ENCODE measurements around the gene IPO4.
A peak's percentile ranks its signal among the peaks of the same experiment; 100 is the strongest.

IPO4 gene

GRCh38 chr14:24176599-24176998, 12.0 kb downstream of the IPO4 start:
- DNase-seq (ENCODE audit: low read depth), result no peak

- DNase-seq (ENCODE audit: low read depth), result no peak
Observed at GRCh38 chr14:24172871-24173281, 15.7 kb downstream of the IPO4 start.

GRCh38 chr14:24172261-24172860, 16.3 kb downstream of the IPO4 start:
- DNase-seq (ENCODE audit: low read depth), result no peak

GRCh38 chr14:24171422-24172260, 17.0 kb downstream of the IPO4 start, which contains the start of gene REC8:
Gene REC8 (plus strand): TSS chr14:24172080. CDS start chr14:24172553, 473 bp downstream.
- DNase-seq (ENCODE audit: low read depth), result peak; percentile 33

GRCh38 chr14:24167469-24168114, 21.0 kb downstream of the IPO4 start:
- DNase-seq (ENCODE audit: low read depth), result no peak

GRCh38 chr14:24165785-24166184, 22.8 kb downstream of the IPO4 start:
- DNase-seq (ENCODE audit: low read depth), result no peak

GRCh38 chr14:24164518-24164991, 24.1 kb downstream of the IPO4 start:
- DNase-seq (ENCODE audit: low read depth), result no peak

GRCh38 chr14:24162093-24162492, 26.5 kb downstream of the IPO4 start:
- no peak for DNase-seq (ENCODE audit: low read depth)

GRCh38 chr14:24160850-24161804, 27.5 kb downstream of the IPO4 start, which contains the start of gene IRF9:
Gene IRF9 (plus strand): TSS chr14:24161265. CDS start chr14:24162145, 880 bp downstream.
- DNase-seq (ENCODE audit: low read depth), result peak; percentile 95

GRCh38 chr14:24160499-24160849, 28.1 kb downstream of the IPO4 start:
- DNase-seq (ENCODE audit: low read depth), result no peak

GRCh38 chr14:24159777-24160498, 28.7 kb downstream of the IPO4 start:
- no peak for DNase-seq (ENCODE audit: low read depth)

GRCh38 chr14:24157331-24157730, 31.3 kb downstream of the IPO4 start:
- no peak for DNase-seq (ENCODE audit: low read depth)

- no peak for DNase-seq (ENCODE audit: low read depth)
Observed at GRCh38 chr14:24156840-24157239, 31.8 kb downstream of the IPO4 start.

GRCh38 chr14:24155100-24155499, 33.5 kb downstream of the IPO4 start:
- no peak for DNase-seq (ENCODE audit: low read depth)

GRCh38 chr14:24151404-24152080, 37.1 kb downstream of the IPO4 start:
- DNase-seq (ENCODE audit: low read depth), result no peak

- no peak for DNase-seq (ENCODE audit: low read depth)
Observed at GRCh38 chr14:24150993-24151392, 37.6 kb downstream of the IPO4 start.

GRCh38 chr14:24150567-24150966, 38.0 kb downstream of the IPO4 start:
- no peak for DNase-seq (ENCODE audit: low read depth)

- DNase-seq (ENCODE audit: low read depth), result no peak
Observed at GRCh38 chr14:24150061-24150460, 38.6 kb downstream of the IPO4 start.

- no peak for DNase-seq (ENCODE audit: low read depth)
Observed at GRCh38 chr14:24149302-24149969, 39.2 kb downstream of the IPO4 start.

Measured in stimulated activated CD4-positive, alpha-beta T cell treated with anti-CD3 and anti-CD28 coated beads, Interleukin-2, amount 100 ng/mL, for 4 hours (primary cell).